ENCODE data around the gene DCUN1D2. TPM values are rescaled to one million over a fixed set of nuclear protein-coding genes. Genes with fewer than 3 reads are reported as not detected.

Gene DCUN1D2
- total and polyA plus RNA-seq, 7 experiments from 2014 or later: 6.8 to 31.9 (median 23.1) TPM

DNA sequence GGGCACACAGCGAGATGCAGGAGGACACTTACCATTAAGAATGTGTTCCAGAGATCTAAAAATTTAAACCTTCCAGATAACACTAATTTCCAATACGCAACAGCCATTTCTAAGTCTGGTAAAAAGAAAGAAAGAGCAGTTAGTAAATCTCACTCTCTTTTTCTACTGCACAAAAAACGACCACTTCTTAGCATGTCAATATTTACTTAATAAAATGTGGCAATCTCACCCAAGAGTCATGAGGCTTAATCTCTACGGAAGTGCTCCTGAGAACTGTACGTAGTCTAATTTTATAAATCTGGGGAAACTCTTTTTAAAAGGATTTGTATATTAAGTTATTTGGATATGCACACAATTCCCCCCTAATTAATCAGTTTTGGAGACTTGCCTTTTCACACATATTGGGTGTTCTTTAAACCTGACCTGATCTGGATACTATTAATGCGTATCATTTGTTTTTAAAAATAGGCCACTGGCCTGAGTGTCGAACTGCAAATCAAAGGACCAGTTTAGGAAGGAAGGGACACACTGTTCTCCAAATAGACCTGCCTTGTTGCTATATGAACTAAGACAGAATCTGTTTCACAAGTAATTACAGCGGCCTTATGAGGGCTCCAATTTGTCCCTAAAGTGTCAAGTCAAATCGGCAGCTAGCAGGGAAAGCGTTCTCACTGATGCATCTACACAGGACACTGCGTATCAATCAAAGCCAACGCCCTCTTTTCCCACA, 29.3 kb downstream of the DCUN1D2 start:
- ChIA-PET CTCF (no interaction called here), POLR2A (no interaction called here)
- Mint-ChIP-seq H3K27me3 (no peaks in the 10 kb centered on the region), H3K4me1 (peaks cover 0 to 4% (median 0%) of the 10 kb centered on the region in 7 donors), H3K4me3 (no peak overlapping the region), H3K27ac (no peak overlapping the region), H3K36me3 (peaks cover 0 to 36% (median 0%) of the 10 kb centered on the region in 5 donors), H3K9me3 (no peaks in the 10 kb centered on the region)
- Histone ChIP-seq H3K27ac (ENCODE audit: low read depth, low read length) (no peak overlapping the region), H3K4me3 (ENCODE audit: low read length) (no peak overlapping the region), H3K36me3 (ENCODE audit: control insufficient read depth in 2 of 3, insufficient read depth in 3 of 3, low read length in 3 of 3) (peaks cover 0 to 32% (median 5%) of the 10 kb centered on the region in 3 experiments), H3K9me3 (ENCODE audit: control insufficient read depth in 2 of 3, low read length in 3 of 3) (no peaks in the 10 kb centered on the region), H3K4me1 (ENCODE audit: control insufficient read depth in 2 of 2, insufficient read depth in 2 of 2, low read length in 2 of 2) (peaks cover 0 to 6% of the 10 kb centered on the region in 2 donors), H3K27me3 (ENCODE audit: control insufficient read depth in 2 of 2, insufficient read depth in 2 of 2, low read length in 2 of 2) (no peaks in the 10 kb centered on the region)
- intact Hi-C loops (cut with micrococcal nuclease): no loop called here
- DNase-seq: no peak
- no peak for ATAC-seq

DNA sequence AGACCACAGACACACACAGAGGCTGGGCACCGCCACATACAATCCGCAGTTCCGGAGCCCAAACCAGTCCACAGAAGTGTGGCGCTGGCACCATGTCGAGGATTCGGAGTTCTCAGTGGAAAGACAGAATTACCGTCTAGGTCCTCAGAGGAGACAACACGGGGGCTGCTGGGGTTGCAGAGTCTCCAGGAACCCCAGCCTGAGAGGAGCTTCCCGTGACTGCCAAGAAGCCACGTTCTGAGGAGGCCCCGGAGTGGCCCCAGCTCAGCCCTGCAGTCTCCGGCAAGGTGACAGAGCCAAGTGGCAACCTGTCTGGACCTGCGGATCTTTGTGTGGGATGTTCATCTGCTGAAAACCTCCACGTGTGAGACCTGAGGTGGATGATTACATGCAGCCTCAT, 29.9 kb downstream of the DCUN1D2 start:
- H3K27ac Mint-ChIP-seq: no peak overlapping the region
- ChIA-PET CTCF (no interaction called here), POLR2A (no interaction called here)
- DNase-seq (no peak), ATAC-seq (no peak)
- H3K4me3 Mint-ChIP-seq: no peak overlapping the region
- H3K4me1 Mint-ChIP-seq: peaks cover 0 to 4% (median 0%) of the 10 kb centered on the region in 7 donors
- Histone ChIP-seq H3K9me3 (ENCODE audit: control insufficient read depth in 2 of 3, low read length in 3 of 3) (no peaks in the 10 kb centered on the region), H3K27me3 (ENCODE audit: control insufficient read depth in 2 of 2, insufficient read depth in 2 of 2, low read length in 2 of 2) (no peaks in the 10 kb centered on the region), H3K36me3 (ENCODE audit: control insufficient read depth in 2 of 3, insufficient read depth in 3 of 3, low read length in 3 of 3) (peaks cover 0 to 33% (median 5%) of the 10 kb centered on the region in 3 experiments), H3K4me3 (ENCODE audit: low read length) (no peak overlapping the region), H3K27ac (ENCODE audit: low read depth, low read length) (no peak overlapping the region), H3K4me1 (ENCODE audit: control insufficient read depth in 2 of 2, insufficient read depth in 2 of 2, low read length in 2 of 2) (peaks cover 0 to 6% of the 10 kb centered on the region in 2 donors)
- no peaks in the 10 kb centered on the region for H3K9me3 Mint-ChIP-seq
- H3K36me3 Mint-ChIP-seq: peaks cover 0 to 42% (median 0%) of the 10 kb centered on the region in 5 donors
- no peaks in the 10 kb centered on the region for H3K27me3 Mint-ChIP-seq
- intact Hi-C loops (cut with micrococcal nuclease): no loop called here

DNA sequence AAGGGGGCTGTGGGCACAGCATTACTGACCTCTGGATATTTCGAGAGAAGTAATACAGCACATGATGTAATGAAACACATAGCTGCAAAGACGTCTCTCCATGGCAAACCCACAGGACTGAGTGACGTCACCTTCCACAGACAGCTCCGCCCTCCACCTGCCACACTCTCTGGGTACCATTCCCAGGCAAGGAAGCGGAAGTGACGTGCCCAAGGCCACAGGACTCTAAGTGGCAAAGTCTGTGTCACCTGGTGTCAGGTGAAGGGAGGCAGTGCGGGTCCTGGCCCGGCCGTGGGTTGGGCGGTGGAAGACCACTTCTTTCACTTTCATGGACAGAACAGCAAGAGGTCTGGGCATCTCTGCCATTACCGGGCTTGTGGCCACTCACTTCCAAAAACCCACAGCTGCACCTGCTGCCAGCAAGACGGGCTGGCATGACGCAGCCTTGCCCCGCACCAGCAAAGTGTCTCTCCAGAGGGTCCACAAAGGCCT, 30.4 kb downstream of the DCUN1D2 start:
- Mint-ChIP-seq H3K27ac (no peak overlapping the region), H3K36me3 (peaks cover 0 to 45% (median 0%) of the 10 kb centered on the region in 5 donors), H3K4me3 (no peak overlapping the region), H3K9me3 (no peaks in the 10 kb centered on the region), H3K4me1 (peaks cover 0 to 4% (median 0%) of the 10 kb centered on the region in 7 donors), H3K27me3 (no peaks in the 10 kb centered on the region)
- ATAC-seq (no peak), DNase-seq (no peak)
- Histone ChIP-seq H3K36me3 (ENCODE audit: control insufficient read depth in 2 of 3, insufficient read depth in 3 of 3, low read length in 3 of 3) (peaks cover 0 to 38% (median 5%) of the 10 kb centered on the region in 3 experiments), H3K4me1 (ENCODE audit: control insufficient read depth in 2 of 2, insufficient read depth in 2 of 2, low read length in 2 of 2) (peaks cover 0 to 2% of the 10 kb centered on the region in 2 donors), H3K4me3 (ENCODE audit: low read length) (no peak overlapping the region), H3K27ac (ENCODE audit: low read depth, low read length) (no peak overlapping the region), H3K9me3 (ENCODE audit: control insufficient read depth in 2 of 3, low read length in 3 of 3) (no peaks in the 10 kb centered on the region), H3K27me3 (ENCODE audit: control insufficient read depth in 2 of 2, insufficient read depth in 2 of 2, low read length in 2 of 2) (no peaks in the 10 kb centered on the region)
- ChIA-PET CTCF (interaction anchor here (1.3 kb wide), 1 partner anchor 33 kb away, joined by 3 read pairs; no protein-coding TSS in a partner anchor), POLR2A (no interaction called here)
- intact Hi-C loops (cut with micrococcal nuclease): no loop called here

DNA sequence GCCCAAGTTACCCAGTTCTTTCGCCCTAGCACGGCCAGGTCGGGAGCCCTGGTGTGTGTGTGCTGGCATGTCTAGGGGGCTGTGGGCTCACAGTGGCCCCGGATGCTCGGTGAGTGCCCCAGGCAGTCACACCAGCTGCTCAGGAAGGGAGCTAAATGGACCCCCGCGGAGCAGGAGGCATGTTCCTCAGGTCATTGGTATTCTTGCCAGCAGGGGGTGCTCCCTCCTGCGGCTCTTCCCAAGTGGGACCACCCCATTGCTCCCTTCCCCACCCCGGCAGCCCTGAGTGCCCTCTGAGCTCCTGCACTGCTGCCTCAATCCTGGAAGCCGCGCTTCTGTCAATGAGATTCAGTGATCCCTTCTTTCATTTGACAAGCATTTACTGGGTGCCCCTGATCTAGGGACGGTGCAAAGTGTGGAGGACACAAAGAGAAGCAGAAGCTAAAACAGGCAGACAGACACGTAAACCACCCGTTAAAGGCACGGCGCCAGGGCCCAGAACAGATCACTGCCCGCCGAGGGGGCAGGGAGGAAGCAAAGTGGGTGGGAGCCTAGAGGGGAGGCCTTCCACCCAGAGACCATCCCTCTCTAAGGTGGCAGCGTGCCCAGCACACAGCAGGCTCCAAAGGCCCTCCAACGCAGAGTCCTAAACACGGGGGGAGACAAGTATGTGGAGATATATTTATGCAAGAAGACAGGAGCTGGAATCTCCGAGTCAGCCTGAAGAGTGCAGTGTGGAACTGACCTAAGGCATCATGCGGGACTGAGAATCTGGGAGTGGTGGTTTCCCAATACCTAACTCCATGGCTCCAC, 32.1 kb downstream of the DCUN1D2 start:
- ATAC-seq (no peak), DNase-seq (no peak)
- H3K9me3 ChIP-seq (ENCODE audit: control insufficient read depth in 2 of 3, low read length in 3 of 3): no peaks in the 10 kb centered on the region
- H3K27me3 ChIP-seq (ENCODE audit: control insufficient read depth in 2 of 2, insufficient read depth in 2 of 2, low read length in 2 of 2): no peaks in the 10 kb centered on the region
- no peaks in the 10 kb centered on the region for H3K4me1 ChIP-seq (ENCODE audit: control insufficient read depth in 2 of 2, insufficient read depth in 2 of 2, low read length in 2 of 2)
- ChIA-PET POLR2A (interaction anchor here (0.5 kb wide), 1 partner anchor 152 kb away, joined by 3 read pairs; no protein-coding TSS in a partner anchor), CTCF (interaction anchor here (1.3 kb wide), 1 partner anchor 35 kb away, joined by 3 read pairs; no protein-coding TSS in a partner anchor)
- H3K27ac Mint-ChIP-seq: no peak overlapping the region
- H3K36me3 ChIP-seq (ENCODE audit: control insufficient read depth in 2 of 3, insufficient read depth in 3 of 3, low read length in 3 of 3): peaks cover 0 to 42% (median 5%) of the 10 kb centered on the region in 3 experiments
- intact Hi-C loops (cut with micrococcal nuclease): loop anchor here in 1 of 2 donors (2.0 kb wide), 1 partner anchor 104 kb away; no protein-coding TSS in a partner anchor
- H3K27me3 Mint-ChIP-seq: no peaks in the 10 kb centered on the region
- no peak overlapping the region for H3K4me3 ChIP-seq (ENCODE audit: low read length)
- H3K4me3 Mint-ChIP-seq: no peak overlapping the region
- H3K4me1 Mint-ChIP-seq: no peaks in the 10 kb centered on the region
- no peak overlapping the region for H3K27ac ChIP-seq (ENCODE audit: low read depth, low read length)
- H3K36me3 Mint-ChIP-seq: peaks cover 0 to 49% (median 0%) of the 10 kb centered on the region in 5 donors
- H3K9me3 Mint-ChIP-seq: no peaks in the 10 kb centered on the region

DNA sequence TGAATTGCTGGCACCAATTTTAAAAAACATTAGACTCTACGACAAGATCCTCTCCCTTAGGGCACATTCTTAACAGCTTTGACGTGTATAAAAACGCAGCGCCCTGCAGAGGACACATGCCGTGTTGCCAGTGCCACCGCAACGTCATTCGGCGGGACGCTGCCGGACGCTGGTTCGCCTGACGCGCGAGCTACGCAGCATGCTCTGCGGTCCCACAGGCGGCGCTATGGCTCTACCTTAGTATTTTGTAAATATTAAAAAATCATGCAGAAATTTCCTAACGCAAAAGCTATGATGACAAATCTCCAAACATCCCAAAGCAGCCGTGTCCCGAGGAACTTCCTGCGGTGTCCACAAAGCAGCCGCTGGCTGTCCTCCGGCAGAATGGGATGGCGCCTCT, 33.0 kb downstream of the DCUN1D2 start:
- DNase-seq (no peak), ATAC-seq (no peak)
- H3K9me3 ChIP-seq (ENCODE audit: control insufficient read depth in 2 of 3, low read length in 3 of 3): no peaks in the 10 kb centered on the region
- peaks cover 0 to 41% (median 5%) of the 10 kb centered on the region in 3 experiments for H3K36me3 ChIP-seq (ENCODE audit: control insufficient read depth in 2 of 3, insufficient read depth in 3 of 3, low read length in 3 of 3)
- H3K27me3 ChIP-seq (ENCODE audit: control insufficient read depth in 2 of 2, insufficient read depth in 2 of 2, low read length in 2 of 2): no peaks in the 10 kb centered on the region
- no peaks in the 10 kb centered on the region for H3K9me3 Mint-ChIP-seq
- no peaks in the 10 kb centered on the region for H3K27me3 Mint-ChIP-seq
- peaks cover 0 to 51% (median 0%) of the 10 kb centered on the region in 5 donors for H3K36me3 Mint-ChIP-seq
- H3K27ac Mint-ChIP-seq: no peak overlapping the region
- intact Hi-C loops (cut with micrococcal nuclease): no loop called here
- no peak overlapping the region for H3K4me3 Mint-ChIP-seq
- CTCF ChIA-PET: interaction anchor here (0.6 kb wide), 2 partner anchors 475 kb away, joined by 4 to 6 read pairs; no protein-coding TSS in a partner anchor
- H3K4me3 ChIP-seq (ENCODE audit: low read length): no peak overlapping the region
- no peak overlapping the region for H3K27ac ChIP-seq (ENCODE audit: low read depth, low read length)
- H3K4me1 ChIP-seq (ENCODE audit: control insufficient read depth in 2 of 2, insufficient read depth in 2 of 2, low read length in 2 of 2): no peaks in the 10 kb centered on the region
- POLR2A ChIA-PET: no interaction called here
- no peaks in the 10 kb centered on the region for H3K4me1 Mint-ChIP-seq

DNA sequence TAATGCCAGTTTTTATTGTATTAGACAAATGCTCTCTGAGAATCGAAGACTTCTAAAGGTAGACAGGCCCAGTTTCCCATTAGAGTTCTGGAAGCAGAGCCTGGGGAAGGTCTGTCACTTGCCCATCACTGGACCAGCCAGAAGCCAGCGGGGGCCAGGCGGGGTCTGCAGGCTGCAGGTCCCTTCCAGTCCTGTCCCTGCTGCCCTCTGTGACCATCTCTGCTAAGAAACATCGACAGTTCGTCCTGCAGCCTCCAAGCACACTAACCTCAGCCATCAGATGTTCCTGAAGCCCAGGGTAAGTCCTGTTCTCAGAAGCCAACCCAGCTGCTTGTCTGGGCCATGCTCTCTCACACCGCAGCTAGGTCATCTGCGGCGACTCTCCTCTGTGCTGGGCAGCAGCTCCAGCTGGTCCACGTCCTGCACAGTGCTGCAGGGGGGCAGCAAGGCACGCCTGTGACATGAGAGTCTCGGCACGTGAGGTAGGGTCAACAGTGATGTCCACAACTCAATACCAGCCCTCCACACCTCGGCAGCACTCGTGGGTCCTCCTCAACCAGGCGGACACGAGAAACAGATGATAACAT, 34.3 kb downstream of the DCUN1D2 start:
- DNase-seq (no peak), ATAC-seq (no peak)
- no peaks in the 10 kb centered on the region for H3K9me3 Mint-ChIP-seq
- no peak overlapping the region for H3K4me3 Mint-ChIP-seq
- H3K9me3 ChIP-seq (ENCODE audit: control insufficient read depth in 2 of 3, low read length in 3 of 3): no peaks in the 10 kb centered on the region
- H3K27me3 ChIP-seq (ENCODE audit: control insufficient read depth in 2 of 2, insufficient read depth in 2 of 2, low read length in 2 of 2): no peaks in the 10 kb centered on the region
- no peaks in the 10 kb centered on the region for H3K27me3 Mint-ChIP-seq
- CTCF ChIA-PET: no interaction called here
- peaks cover 0 to 49% (median 0%) of the 10 kb centered on the region in 5 donors for H3K36me3 Mint-ChIP-seq
- H3K4me1 ChIP-seq (ENCODE audit: control insufficient read depth in 2 of 2, insufficient read depth in 2 of 2, low read length in 2 of 2): no peaks in the 10 kb centered on the region
- H3K4me3 ChIP-seq (ENCODE audit: low read length): no peak overlapping the region
- H3K36me3 ChIP-seq (ENCODE audit: control insufficient read depth in 2 of 3, insufficient read depth in 3 of 3, low read length in 3 of 3): peaks cover 0 to 39% (median 5%) of the 10 kb centered on the region in 3 experiments
- no peaks in the 10 kb centered on the region for H3K4me1 Mint-ChIP-seq
- no peak overlapping the region for H3K27ac ChIP-seq (ENCODE audit: low read depth, low read length)
- H3K27ac Mint-ChIP-seq: no peak overlapping the region
- POLR2A ChIA-PET: no interaction called here
- intact Hi-C loops (cut with micrococcal nuclease): no loop called here

Measured in naive thymus-derived CD4-positive, alpha-beta T cell (primary cell).